ENCODE results near the gene CMSS1.

Gene CMSS1

GRCh38 chr3:99934975-99935797, 117.5 kb downstream of the CMSS1 start:
- DNase-seq (ENCODE audit: low read depth) = no peak

DNA sequence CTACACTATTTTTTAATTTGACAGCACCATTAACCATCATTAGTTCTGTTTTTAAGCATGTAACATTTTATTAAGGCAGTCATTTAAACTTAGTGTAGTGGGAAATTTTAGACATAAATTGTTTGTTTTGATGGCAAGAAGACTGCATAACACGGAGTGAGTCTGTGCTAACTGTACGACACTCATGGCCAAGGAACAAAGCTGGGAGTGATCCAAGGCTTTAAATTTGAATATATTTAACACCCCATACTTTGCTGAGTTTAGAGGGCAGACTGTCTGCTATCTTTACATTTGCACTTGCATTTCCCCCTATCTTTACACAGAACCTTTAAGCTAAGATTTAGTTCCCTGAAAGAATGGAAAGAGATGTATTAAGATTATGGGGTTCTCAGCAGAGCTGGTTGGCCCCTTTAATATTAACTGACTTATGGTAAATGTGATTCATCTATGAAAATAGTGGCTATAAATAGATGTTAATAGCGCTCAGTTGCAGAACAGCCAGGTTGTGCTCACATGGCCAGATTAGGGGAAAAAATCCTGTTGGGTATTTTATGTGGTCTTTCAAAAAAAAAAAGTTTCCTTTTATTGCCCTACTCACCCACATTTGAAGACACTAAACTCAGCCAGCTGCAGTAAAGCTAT, 120.7 kb downstream of the CMSS1 start:
- no peak for DNase-seq (ENCODE audit: low read depth)

- no peak for DNase-seq (ENCODE audit: low read depth)
Measured at GRCh38 chr3:99939876-99940275, 122.2 kb downstream of the CMSS1 start.

DNA sequence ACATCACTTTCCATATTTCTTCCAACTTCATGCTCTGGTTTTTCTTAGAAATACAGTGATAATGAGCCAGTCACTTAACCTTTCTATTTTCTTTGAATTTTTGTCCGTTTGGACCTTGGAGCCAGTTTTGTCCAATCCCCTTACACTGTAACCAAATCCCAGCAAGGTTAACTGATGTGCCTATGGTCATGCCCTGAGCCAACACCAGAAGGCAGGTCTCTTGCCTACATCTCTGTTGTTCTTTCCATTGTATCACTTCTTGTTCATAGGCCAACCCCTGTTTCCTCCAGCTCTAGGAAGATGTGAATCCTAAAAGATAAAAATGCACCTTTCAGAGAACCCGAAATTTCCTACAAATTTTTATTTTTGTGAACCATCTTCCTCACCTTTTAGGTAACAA, 122.7 kb downstream of the CMSS1 start:
- no peak for DNase-seq (ENCODE audit: low read depth)

DNA sequence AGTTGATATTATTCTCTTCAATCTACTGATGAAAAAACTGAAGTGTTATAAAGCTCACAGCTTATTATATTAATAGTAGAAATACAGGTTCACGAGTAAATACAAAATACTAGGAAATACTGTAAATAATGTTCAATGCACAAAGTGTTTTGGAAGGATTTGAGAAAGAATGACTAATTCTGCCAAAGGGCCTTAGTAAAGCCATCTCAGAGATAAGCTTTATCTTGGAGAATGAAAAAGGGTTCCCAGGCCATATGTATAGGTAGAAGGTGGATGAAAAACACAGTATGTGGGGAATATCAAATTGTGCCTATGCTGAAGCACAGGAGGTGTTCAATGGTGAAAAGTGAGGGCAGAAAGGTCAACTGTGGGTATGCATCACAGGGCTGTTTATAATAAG, 123.5 kb downstream of the CMSS1 start:
- DNase-seq (ENCODE audit: low read depth) = no peak

- DNase-seq (ENCODE audit: low read depth) = no peak
Measured at GRCh38 chr3:99943931-99944761, 126.5 kb downstream of the CMSS1 start.

DNA sequence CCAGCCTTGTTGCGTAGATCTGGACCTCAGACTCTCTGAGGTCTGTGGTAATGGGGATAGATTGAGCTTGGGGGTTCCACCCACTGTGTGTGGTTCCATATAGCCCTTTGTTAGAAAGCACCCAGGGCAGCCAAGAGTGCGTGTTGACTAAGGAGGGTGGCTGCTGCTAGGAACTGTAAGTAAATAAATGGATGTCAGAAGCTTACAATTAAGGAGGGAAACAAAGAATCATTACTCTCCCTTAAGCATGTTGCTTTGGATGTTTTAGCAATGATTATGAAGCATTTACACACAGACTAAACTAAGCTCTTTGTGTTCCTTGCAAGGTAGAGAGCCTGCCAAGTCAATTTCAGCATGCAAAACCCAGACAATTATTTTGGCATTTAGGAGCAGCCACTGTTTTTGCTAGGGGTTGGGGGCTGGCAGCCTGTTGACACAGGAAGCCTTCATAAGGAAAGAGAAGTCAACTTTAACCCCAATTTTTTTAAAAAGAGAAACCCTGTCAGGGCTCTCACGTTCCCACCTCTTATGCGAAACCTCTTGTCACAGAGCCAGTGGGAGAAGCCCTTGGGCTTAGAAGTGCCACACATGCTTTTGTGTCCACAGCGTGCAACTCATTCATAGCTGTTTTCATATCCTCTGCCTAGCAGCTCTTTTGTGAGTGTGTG, 127.8 kb downstream of the CMSS1 start:
- no peak for DNase-seq (ENCODE audit: low read depth)

DNA sequence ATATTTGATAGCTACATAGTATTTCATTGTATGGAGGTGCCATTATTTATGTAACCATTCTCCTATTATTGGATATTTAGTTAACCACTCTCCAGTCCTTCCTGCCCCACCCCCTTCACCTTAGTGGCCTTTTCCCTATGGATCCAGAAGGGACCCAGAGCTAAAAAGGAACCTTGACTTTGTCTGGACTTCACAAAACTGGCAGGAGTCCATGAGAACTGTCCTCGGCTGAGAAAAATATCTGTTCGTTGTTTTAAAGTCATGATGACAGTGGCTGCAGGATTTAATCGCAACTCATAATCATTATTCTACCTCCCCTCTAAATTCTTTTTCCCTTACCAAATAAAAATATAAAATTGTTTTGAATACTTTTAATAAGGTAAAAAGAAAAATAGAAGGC, 129.7 kb downstream of the CMSS1 start:
- no peak for DNase-seq (ENCODE audit: low read depth)

- DNase-seq (ENCODE audit: low read depth) = no peak
Measured at GRCh38 chr3:99948467-99949089, 130.9 kb downstream of the CMSS1 start.

DNA sequence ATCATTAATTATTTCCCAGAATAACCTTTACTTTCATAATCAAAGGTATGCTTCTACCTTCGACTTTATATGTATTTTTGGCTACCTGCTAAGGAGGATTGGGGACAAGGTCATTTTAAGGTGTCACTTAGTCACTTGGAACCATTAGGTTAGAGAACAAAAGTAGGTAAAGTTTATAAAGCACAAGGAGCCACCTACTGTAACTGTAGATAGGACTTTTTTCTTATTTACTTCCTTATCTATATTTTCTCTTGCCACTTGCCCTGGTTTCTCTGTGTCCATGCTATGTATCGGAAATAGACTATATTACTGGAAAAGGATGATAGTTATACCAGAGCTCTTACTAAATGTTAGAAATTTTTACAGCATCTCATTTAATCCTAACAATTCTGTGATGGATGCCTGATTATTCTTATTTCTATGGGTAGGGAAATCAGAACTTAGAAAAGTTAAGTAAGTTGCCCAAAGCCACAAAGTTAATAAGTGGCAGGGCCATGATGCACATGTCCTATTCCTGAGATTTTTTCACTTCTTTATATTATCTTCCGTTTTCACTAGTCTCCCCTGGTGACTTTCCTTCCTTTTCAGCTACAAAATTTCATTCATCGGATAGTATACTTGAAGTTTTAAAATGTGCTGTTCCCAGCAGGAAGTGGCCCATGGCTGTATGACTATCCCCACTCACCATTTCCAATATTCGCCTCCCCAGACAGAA, 132.5 kb downstream of the CMSS1 start:
- no peak for DNase-seq (ENCODE audit: low read depth)

DNA sequence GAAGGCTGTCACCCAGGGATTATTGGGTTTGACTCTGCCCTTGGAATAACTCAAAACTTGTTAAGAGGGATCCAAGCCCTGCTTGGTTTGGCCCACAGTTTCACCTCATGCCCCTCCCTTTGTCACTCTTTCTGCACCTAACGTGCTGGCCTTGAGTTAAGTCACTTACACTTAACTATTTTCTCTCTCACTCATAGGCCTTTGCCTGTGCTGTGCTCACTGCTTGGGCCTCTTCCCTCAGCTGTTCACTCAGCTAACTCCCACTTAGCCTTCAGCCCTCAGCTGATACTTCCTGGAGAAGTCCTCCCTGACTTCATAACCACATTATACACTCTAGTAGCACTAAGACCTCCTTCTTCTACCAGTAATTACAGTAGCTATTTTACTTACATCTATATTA, 133.3 kb downstream of the CMSS1 start:
- no peak for DNase-seq (ENCODE audit: low read depth)

DNA sequence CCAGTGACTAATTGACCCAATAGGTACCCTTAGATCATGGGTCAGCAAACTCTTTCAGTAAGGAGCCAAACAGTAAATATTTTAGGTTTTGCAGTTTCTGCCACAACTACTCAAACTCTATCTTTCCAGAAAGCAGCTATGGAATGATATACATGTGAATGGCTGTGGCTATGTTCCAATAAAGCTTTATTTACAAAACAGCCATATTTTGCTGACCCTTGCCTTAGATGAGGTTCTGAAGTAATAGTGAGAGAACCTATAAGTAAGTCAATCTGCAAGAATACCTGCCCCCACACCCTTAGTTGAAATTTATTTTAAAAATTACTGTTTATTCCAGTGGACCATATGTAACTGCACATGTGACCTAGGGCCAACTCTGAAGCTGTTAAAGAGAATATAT, 134.0 kb downstream of the CMSS1 start:
- no peak for DNase-seq (ENCODE audit: low read depth)

GRCh38 chr3:99952306-99952705, 134.6 kb downstream of the CMSS1 start:
- DNase-seq (ENCODE audit: low read depth) = no peak

DNA sequence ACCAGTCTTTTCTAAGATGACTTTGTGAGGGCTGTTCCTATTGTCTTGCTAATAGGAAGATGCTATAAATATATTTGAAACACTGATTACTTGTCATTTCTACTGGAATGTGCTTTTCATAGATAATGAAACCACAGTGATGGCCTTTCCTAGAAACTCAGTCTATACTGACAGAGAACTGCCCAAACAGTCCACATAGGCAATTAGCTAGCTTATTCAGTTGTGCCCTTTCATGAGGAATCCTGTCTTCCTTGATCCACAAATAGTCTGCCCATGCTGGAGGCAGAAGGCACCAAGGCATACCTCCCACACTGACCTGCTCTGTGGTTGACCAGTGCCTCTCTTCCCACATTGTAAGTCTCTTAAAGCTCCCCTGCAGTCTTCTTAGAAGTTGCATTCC, 135.9 kb downstream of the CMSS1 start:
- no peak for DNase-seq (ENCODE audit: low read depth)

DNA sequence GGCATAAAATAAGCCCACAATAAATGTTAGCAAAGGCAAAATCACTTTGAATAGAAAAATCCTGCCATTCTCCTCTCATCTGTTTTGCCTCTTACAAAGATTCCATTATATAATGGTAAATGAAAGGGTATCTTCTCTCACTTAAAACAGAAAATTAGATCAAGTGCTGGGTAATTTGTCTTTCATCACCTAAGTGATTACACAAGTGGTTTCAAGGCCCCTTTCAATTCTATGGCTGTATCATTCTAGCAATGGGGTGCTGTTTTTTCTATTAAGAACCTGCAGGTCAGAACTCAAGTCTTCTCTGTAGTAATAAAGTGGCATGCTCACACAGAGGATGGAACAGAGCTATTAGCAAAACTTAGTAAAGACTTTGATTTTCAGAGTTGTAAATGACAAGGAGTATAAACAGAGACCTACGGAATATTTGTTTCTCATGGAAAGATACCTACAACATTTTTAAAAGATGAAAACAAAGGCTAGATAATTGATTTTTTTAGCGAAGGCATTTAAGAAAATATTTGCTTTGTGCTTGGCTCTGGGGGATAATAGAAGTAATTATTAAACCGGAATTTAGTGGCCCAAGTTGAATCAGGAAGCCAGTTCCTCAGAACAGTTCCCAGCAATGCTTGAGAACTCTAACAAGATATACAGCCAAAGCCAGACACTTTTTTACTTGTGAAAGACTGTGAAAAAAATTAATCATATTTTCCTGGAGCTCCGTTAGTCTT, 137.4 kb downstream of the CMSS1 start:
- no peak for DNase-seq (ENCODE audit: low read depth)

DNA sequence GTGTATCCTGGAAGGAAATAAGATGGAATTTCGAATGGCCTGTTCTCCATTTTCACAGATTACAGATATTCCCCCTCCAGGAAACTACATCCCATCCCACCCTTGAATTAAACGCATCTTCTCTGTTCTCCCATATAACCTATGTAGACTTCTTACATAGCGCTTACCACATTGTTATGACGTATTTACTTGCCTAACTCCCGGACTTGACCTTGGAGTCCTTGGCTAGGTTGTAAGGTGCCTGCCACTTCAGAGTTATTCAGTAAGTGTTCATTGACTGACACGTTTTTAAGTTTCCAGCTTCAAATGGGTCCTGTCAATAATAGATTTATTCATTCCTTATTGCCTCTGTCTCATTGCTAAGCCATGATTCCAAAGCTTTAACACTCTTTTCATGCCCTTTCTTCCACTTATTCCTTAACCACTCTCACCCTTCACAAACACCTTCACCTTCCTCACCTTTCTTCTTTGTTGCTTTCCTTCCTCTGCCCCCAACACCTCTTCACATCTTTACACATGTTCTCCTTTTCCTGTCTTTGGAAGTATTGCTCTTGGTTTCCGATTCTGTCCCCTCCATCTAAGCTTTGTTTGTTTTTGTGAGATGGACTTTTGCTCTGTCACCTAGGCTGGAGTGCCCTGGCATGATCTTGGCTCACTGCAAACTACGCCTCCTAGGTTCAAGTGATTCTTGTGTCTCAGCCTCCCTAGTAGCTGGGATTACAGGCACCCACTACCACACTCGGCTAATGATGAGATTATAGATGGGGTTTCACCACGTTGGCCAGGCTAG, 138.3 kb downstream of the CMSS1 start:
- DNase-seq (ENCODE audit: low read depth) = no peak

GRCh38 chr3:99957151-99957796, 139.6 kb downstream of the CMSS1 start:
- DNase-seq (ENCODE audit: low read depth) = no peak

GRCh38 chr3:99958222-99958912, 140.7 kb downstream of the CMSS1 start:
- DNase-seq (ENCODE audit: low read depth) = no peak
